Stomach (tissue), 9 donors: Measurements from ENCODE around the gene PDSS2. TPM values are rescaled to one million over a fixed set of nuclear protein-coding genes. Genes with fewer than 3 reads are reported as not detected.

ENCODE experiments used
- DNase-seq, 2 donors: peaks; one replicate each; pipeline versions ENCODE4 v3.0.0 to v3.0.0-alpha.2; 2013 to 2019
- H3K27ac ChIP-seq, 5 donors: fragments of 200-600 bp in 4 of 5; sonication (generic) in 4 of 5; one replicate each; pipeline ENCODE4 v1.5.1; 2013 to 2019; ENCODE audit warnings: mild to moderate bottlenecking in 1 of 5, moderate library complexity in 1 of 5
- H3K27me3 ChIP-seq, 3 donors: fragments of 200-600 bp; sonication (generic); one replicate each; pipeline ENCODE4 v1.5.1; 2017 to 2019; ENCODE audit warnings: mixed run types in 1 of 3
- H3K36me3 ChIP-seq, 4 donors: fragments of 200-600 bp; sonication (generic); 1 replicate in 3 of 4; 2 replicates in 1 of 4; pipeline ENCODE4 v1.5.1; 2016 to 2019
- H3K4me1 ChIP-seq, 4 donors: fragments of 200-600 bp; sonication (generic); one replicate each; pipeline ENCODE4 v1.5.1; 2016 to 2019
- H3K4me3 ChIP-seq, 4 donors: fragments of 200-600 bp; sonication (generic) in 3 of 4; one replicate each; pipeline ENCODE4 v1.5.1; 2016 to 2019; ENCODE audit warnings: mild to moderate bottlenecking in 1 of 4
- H3K9me3 ChIP-seq, 4 donors: fragments of 200-600 bp; sonication (generic); one replicate each; pipeline ENCODE4 v1.5.1; 2016 to 2019
- EP300 ChIP-seq: sonication (generic); formaldehyde crosslinking; IDR thresholded peaks from one replicate; pipeline ENCODE4 v1.6.1; 2017; ENCODE audit warnings: antibody characterized with exemption
- POLR2A ChIP-seq, 4 donors: fragments of 450-650 bp; IDR thresholded peaks; one replicate each; pipeline ENCODE4 v1.6.1; 2016; ENCODE audit warnings: antibody characterized with exemption in 4 of 4, control low read depth in 2 of 4, mild to moderate bottlenecking in 1 of 4, moderate library complexity in 1 of 4
- POLR2AphosphoS5 ChIP-seq, 3 donors: sonication (generic); formaldehyde crosslinking; IDR thresholded peaks; one replicate each; pipeline ENCODE4 v1.6.1; 2016; ENCODE audit warnings: antibody characterized with exemption in 3 of 3
- WGBS, 5 donors: extraction: QIAGEN DNeasy Blood & Tissue Kit in 3 of 5; methylation state at CpG; one replicate each; pipeline versions ENCODE4 v1.1.5 to v1.1.7; 2013 to 2018; 5-methylcytosine and 5-hydroxymethylcytosine counted together
- intact Hi-C: fragments of 100-400 bp; cut with DNase I; formaldehyde crosslinking; loops from one replicate; pipeline ENCODE4 v1.15.1; 2023; ENCODE audit warnings: low total_unique reads
- polyA plus RNA-seq, 3 donors: library from polyadenylated mRNA; stranded (reverse); fragments of 200-250 nt; gene quantifications; one replicate each; pipeline ENCODE4 v1.2.3, GENCODE V29; 2013
- total RNA-seq, 5 donors: library from RNA; depleted of rRNA; stranded (reverse); fragments of >200 nt; gene quantifications; one replicate each; pipeline versions ENCODE4 v1.1.0 to v1.2.3, GENCODE V29; 2014 to 2016
- TF ChIP-seq, protein P1 (sequence below), 7 experiments: fragments of 450-650 bp in 4 of 7; fragments of 200-600 bp in 3 of 7; sonication (generic) in 3 of 7; IDR thresholded peaks; one replicate each; pipeline ENCODE4 v1.5.1; 2016 to 2019; ENCODE audit warnings: antibody characterized with exemption in 7 of 7, control low read depth in 2 of 7, mild to moderate bottlenecking in 1 of 7
- donor health status: healthy with polysubstance abuse.
- donor health status: Bipolar disorder and iron deficiency.
- donor health status: healthy.

PDSS2 gene
- total and polyA plus RNA-seq, 8 donors = 4.5 to 26.1 (median 9.8) TPM; not detected in 1

DNA sequence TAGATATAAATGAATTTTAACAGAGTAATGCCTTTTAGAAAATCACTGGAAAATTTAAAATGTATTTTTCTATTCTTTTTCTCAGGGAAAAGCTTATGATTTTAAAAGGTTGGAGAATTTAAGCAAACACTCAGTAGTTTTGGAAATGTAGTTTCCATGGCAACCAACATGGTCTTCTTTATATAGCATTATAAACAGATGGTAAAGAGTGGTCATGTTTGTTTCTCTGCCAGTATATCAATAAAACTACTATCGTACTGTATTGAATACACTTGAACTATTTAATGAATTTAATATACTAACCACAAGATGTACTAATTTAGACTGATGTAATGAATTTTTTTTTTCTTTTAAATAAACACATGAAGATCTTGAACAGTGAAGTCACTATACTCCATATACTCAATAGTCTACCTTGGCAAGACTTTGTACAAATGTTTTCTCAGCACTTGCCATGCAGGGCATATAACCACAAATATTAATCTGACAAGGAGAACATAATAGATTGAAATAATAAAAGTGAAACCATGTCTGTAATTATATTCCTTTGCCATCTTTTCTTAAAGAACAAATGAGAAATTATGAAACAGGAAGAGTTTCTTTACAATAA lies 105.5 kb downstream of the PDSS2 start:
- TF ChIP-seq EP300 = no peak
- no peak for TF ChIP-seq POLR2A (IDR thresholded peaks at IDR 0.05)
- no peak for TF ChIP-seq POLR2AphosphoS5 (IDR thresholded peaks at IDR 0.05)
- TF ChIP-seq, protein P1, sequence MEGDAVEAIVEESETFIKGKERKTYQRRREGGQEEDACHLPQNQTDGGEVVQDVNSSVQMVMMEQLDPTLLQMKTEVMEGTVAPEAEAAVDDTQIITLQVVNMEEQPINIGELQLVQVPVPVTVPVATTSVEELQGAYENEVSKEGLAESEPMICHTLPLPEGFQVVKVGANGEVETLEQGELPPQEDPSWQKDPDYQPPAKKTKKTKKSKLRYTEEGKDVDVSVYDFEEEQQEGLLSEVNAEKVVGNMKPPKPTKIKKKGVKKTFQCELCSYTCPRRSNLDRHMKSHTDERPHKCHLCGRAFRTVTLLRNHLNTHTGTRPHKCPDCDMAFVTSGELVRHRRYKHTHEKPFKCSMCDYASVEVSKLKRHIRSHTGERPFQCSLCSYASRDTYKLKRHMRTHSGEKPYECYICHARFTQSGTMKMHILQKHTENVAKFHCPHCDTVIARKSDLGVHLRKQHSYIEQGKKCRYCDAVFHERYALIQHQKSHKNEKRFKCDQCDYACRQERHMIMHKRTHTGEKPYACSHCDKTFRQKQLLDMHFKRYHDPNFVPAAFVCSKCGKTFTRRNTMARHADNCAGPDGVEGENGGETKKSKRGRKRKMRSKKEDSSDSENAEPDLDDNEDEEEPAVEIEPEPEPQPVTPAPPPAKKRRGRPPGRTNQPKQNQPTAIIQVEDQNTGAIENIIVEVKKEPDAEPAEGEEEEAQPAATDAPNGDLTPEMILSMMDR (IDR thresholded peaks at IDR 0.05) = no peak
- Histone ChIP-seq H3K27me3 (no peaks in the 10 kb centered on the region), H3K9me3 (no peaks in the 10 kb centered on the region), H3K4me1 (peaks cover 0 to 12% (median 4%) of the 10 kb centered on the region in 4 donors), H3K4me3 (no peak overlapping the region), H3K36me3 (no peaks in the 10 kb centered on the region), H3K27ac (no peak overlapping the region)
- intact Hi-C loops = no loop called here
- no peak for DNase-seq
- 30 to 51% (median 43%) methylated on average over 1 of the region's 1 CpG for WGBS, 5 donors

DNA sequence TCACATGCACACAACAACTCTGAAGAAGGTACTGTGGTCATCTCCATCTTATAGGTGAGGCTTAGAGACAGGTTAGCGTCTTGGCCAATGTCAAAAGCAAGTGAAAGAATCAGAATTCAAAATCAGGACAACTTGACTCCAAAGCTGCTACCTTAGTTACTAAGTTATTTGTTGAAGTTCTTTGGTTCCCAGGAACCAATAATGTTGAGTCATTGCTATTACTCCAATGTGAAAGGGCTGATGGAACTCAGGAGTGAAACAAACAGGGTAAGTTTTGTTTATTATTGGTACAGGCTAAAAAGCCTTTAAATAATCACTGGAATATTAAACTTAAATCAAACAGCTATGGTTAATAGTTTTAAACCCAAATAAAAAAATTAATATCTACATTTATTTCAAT lies 111.1 kb downstream of the PDSS2 start:
- TF ChIP-seq, protein P1 (IDR thresholded peaks at IDR 0.05) = no peak
- TF ChIP-seq POLR2AphosphoS5 (IDR thresholded peaks at IDR 0.05) (no peak), POLR2A (IDR thresholded peaks at IDR 0.05) (no peak), EP300 (no peak)
- H3K27ac ChIP-seq = no peak overlapping the region
- H3K4me1 ChIP-seq = no peaks in the 10 kb centered on the region
- no peaks in the 10 kb centered on the region for H3K36me3 ChIP-seq
- no peak for DNase-seq
- WGBS, 5 donors = 90 to 100% (median 97%) methylated on average over 1 of the region's 1 CpG
- intact Hi-C loops = no loop called here
- H3K4me3 ChIP-seq = no peak overlapping the region
- no peaks in the 10 kb centered on the region for H3K27me3 ChIP-seq
- no peaks in the 10 kb centered on the region for H3K9me3 ChIP-seq

- no peak for DNase-seq
- Histone ChIP-seq H3K4me3 (no peak overlapping the region), H3K9me3 (no peaks in the 10 kb centered on the region), H3K36me3 (no peaks in the 10 kb centered on the region), H3K27me3 (no peaks in the 10 kb centered on the region), H3K27ac (no peak overlapping the region), H3K4me1 (no peaks in the 10 kb centered on the region)
- TF ChIP-seq, protein P1 (IDR thresholded peaks at IDR 0.05) = no peak
- TF ChIP-seq POLR2A (IDR thresholded peaks at IDR 0.05) (no peak), POLR2AphosphoS5 (IDR thresholded peaks at IDR 0.05) (no peak)
- intact Hi-C loops = no loop called here
These were observed 114.0 kb downstream of the PDSS2 start for GRCh38 chr6:107345393-107345792.

GRCh38 chr6:107344981-107345380 lies 114.4 kb downstream of the PDSS2 start:
- 91 to 97% (median 94%) methylated on average over 2 of the region's 2 CpGs for WGBS, 5 donors
- Histone ChIP-seq H3K27ac (no peak overlapping the region), H3K4me1 (no peaks in the 10 kb centered on the region), H3K9me3 (no peaks in the 10 kb centered on the region), H3K4me3 (no peak overlapping the region), H3K36me3 (no peaks in the 10 kb centered on the region), H3K27me3 (no peaks in the 10 kb centered on the region)
- intact Hi-C loops = no loop called here
- TF ChIP-seq EP300 (no peak), POLR2AphosphoS5 (IDR thresholded peaks at IDR 0.05) (no peak), POLR2A (IDR thresholded peaks at IDR 0.05) (no peak)
- TF ChIP-seq, protein P1 (IDR thresholded peaks at IDR 0.05) = no peak
- no peak for DNase-seq
